Activated B cell treated with CpG ODN at 0.5 μM for 24 hours (primary cell): ENCODE results near the gene FUBP1. TPM values are rescaled to one million over a fixed set of nuclear protein-coding genes. Genes with fewer than 3 reads are reported as not detected.

Experiments used
- total RNA-seq: library from RNA; stranded (reverse); gene quantifications from 2 replicates; pipeline ENCODE4 v1.2.3, GENCODE V29; 2022

Gene FUBP1
- total RNA-seq, 1 donor from 2014 or later: 282 TPM

Other genes with a start within 250 kb of the FUBP1 start
- gene USP33, start 219.2 kb downstream of the FUBP1 start, total RNA-seq: 42.1 and 58.4 TPM in 2 replicates
- gene MIGA1, start 199.4 kb downstream of the FUBP1 start, total RNA-seq: 11.1 and 13.0 TPM in 2 replicates
- gene NEXN, start 90.4 kb downstream of the FUBP1 start, total RNA-seq: 0.46 and 0.73 TPM in 2 replicates
- gene DNAJB4, start 25.9 kb upstream of the FUBP1 start, total RNA-seq: 9.9 and 11.9 TPM in 2 replicates
- not detected in 2 replicates for gene GIPC2, start 66.9 kb upstream of the FUBP1 start, total RNA-seq